Activated CD4-positive, alpha-beta T cell treated with anti-CD3 and anti-CD28 coated beads for 4 hours (primary cell): ENCODE measurements around the gene CNTNAP3B.
"Not testable (repeated sequence)": the region's sequence is repeated elsewhere in the genome, so short reads cannot be mapped to it uniquely, and the experiment has no call there.

Experiments
- DNase-seq, 2 donors: peaks; one replicate each; pipeline ENCODE4 v3.0.0-alpha.2; 2020

Gene CNTNAP3B

DNA sequence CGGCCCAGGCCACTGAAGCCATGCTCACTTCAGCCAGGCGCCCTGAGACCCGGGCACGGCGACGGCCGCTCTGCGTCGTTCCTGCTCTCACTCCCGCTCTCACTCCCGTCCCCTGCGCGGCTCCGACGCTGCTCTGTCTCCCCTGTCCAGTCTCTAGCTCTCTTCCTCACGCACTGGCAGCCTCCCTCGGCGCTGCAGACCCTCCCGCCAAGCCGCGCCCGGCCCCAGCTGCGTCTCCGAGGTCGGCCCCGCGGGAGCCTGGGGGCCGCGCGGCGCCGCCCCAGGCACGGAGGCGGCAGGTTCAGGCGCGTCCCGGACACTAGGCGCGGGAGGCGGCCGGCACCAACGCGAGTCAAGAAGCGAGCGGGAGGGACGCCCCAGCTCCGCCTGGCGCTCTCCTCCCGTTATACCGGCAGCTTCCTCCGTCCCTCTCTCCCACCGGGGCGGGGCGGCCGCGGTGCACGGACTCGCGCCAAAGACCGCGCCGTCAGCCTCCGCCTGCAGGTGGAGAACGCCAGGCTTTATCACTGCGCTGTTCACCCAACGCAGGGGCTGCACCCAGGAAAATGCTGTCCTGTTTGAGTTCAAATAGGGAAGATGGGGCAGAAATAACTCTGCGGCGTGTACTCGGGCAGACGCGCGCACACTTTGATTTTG, at the start of gene CNTNAP3B:
CNTNAP3B (minus strand) TSS at position 354 of the 657 bp plus-strand sequence; CDS start at position 22, 332 bp downstream.
- not testable (repeated sequence) for DNase-seq

DNA sequence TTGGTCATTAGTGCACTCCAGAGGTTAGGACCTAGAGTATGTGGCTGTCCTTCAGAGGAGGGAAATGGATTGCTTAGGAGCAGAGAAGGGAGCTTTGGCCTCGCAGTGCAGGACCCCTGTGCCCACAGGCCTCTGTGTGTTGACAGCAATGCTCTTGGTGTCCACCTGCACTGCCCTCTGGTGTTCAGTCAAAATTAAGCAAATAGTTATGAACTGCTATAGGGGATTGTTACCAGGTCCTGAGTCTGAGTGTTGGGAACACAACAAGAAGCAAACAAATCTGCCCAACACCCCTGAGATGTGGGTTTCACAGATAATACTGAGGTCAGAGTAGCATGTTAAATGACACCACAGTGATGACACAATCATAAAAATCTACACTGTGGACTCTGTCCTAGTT, 31.1 kb upstream of the CNTNAP3B start:
- DNase-seq, result not testable (repeated sequence)

DNA sequence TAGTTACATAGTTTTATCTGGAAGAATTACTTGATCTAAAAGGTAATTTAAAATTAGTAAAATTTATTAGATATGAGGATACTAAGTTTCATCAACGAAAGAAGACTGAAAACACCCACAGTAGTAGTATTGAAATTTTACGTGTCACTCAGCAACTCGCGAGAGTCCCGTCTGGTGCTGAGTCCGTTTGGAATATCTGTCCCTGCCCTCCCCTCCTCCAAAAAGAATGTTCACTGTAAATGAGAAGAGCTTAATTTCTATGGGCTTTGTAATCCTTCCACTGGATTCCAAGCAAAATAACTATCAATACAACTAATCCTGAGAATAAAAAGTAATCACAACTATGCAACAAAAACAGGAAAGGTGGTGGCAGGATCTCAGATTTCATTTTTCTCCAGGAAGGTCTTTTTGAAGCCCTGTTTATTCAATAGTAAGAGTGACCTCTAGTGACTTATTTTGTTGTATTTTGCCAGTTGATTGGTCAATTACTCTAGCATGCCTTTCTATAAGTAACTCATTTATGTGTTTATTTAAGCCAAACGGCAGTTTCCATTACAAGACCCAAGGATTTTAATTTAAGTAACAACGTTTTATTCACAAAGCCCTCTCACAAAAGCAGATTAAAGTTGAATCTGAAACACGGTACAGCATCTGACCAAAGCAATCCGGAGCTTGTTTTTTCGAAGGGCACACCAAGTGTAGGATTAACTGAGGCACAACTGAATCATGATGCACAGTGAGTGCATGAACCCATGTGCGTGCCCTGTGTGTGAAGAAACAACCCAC, 2.0 kb downstream of the CNTNAP3B start:
- not testable (repeated sequence) for DNase-seq

DNA sequence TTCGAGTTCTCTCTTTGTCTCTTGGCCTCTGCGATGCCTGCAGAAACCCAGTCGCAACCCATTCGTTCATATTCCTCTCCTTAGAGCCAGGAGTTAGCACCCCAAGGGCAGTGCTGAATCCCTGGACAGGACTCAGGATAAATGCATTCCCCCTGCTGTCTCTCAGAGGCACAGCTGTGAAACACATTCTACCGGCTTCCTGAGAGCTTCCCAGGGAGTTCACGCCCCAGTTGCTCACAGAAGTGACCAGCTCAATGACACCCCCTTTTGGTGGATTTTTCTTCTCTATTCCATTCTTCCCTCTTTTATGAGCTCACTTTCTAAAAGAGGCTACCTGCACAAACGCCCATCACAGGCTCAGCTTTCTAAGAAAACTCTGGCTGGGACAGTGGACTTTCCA, 8.2 kb downstream of the CNTNAP3B start:
- not testable (repeated sequence) for DNase-seq

DNA sequence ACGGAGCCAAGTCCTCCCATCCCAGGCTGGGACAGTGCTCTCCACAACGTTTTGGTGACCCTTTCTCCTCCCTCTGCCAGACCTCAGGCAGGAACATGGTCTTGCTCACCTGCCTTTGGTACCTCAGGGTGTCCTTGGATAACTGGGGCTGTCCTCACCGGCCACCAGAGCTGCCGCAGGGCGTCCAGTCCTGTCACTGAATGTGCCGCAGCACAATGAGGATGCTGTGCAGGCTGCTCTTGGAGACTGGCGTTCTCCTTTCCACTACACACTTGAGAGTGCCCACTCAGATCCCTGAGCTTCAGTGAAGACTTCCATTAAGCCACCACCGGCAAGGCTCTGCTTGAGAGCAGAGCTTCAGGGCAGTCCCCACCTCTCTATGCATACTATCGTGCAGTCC, 33.3 kb downstream of the CNTNAP3B start:
- DNase-seq, result not testable (repeated sequence)

DNA sequence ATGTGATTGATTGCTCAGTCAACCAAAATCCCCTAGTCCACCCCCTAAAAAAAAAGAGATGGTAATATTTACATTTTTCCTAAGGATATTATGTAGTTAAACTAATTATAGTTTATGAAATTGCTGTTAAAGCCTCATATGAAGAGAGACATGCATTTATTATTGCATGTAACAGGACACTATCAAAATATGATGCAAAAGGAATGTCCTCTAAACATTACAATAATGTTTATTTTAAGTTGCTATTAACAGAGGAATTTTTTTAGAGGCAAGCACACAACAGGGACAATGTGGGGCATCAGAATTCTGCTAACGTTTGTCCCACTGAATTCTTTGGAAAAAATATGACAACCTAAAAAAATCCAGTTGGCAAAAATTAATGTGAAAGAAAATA, 44.7 kb downstream of the CNTNAP3B start:
- not testable (repeated sequence) for DNase-seq

DNA sequence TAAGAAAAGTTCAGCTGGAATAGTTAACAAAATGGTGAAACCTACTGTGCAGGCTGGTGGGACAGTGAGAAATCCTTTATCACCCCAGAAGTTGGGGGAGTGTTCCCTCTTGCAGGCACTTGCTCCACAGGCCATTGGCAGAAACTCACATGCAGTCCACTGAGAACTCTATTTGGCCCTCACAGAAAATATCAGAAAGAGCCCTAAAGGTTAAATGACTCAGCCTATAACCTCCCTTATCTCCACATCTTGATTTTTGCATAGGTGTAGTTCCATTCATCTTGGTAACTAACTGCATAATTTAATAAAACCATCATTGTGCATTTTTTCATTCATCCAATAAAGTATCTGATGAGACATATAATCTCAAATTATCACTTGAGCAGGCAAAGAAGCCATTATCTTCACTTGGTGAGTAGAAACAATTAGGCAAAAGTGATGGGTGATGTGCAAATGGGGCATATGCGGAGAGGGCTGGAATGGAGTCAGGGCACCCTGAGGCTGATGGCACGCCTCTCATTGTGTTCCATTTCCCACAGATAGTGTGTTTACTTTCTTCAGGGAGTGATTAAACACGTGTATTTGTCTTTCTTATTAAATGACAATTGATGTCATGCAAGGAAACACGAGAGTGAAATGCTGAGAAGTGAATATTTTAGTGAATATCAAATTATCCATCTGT, 45.2 kb downstream of the CNTNAP3B start:
- not testable (repeated sequence) for DNase-seq

DNA sequence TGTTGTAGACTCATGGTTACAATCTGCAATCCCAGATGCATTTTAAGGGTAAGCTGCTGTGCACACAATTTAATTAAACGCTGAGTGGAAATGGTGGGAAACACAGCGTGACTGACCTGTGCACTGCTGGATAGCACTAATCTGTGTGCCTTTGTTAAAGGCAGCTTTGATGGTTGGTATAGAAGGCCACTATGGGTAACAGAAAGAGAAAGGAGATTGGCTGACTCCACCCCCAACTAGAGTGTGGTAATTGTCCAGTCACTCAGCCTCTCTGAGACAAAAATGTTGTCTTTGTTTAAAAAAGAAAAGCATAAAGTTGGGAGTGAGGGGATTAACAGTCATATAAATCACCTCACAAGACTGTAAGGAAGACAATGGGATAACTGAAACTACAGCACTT, 48.9 kb downstream of the CNTNAP3B start:
- not testable (repeated sequence) for DNase-seq

DNA sequence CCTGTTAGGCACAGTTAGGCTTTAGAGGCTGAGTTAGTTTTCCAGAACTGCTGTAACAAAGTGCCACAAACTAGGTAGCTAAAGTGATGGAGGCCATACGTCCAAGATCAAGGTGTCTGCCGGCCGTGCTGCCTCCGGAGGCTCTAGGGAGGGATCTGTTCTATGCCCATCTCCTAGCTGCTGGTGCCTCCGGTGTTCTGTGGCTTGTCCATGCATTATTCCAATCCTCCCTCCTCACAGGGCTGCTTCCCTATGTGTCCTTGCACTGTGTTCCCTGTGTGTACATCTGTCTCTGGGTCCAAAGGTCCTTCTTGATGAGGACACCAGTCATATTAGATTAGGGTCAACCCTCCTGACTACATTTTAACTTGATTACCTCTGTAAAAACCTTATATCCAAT, 54.4 kb downstream of the CNTNAP3B start:
- not testable (repeated sequence) for DNase-seq

DNA sequence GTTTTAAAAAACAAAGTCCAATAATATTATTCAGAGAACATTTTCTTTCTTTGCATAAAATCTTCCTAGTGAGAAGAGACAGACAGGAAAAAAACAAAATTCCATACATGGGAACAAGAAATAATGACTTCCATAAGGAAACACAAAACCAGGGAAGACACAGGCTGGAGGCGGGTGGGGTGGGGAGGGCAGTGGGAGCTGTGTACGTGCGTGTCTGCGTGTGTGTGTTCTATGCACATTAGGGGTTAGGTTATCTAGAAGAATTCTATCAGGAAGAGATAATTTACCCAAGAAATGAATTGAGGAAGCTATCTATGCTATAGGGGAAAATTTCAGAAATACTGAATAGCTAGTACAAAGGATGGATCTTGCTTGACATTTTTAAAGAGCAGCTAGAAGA, 58.2 kb downstream of the CNTNAP3B start:
- DNase-seq, result not testable (repeated sequence)

DNA sequence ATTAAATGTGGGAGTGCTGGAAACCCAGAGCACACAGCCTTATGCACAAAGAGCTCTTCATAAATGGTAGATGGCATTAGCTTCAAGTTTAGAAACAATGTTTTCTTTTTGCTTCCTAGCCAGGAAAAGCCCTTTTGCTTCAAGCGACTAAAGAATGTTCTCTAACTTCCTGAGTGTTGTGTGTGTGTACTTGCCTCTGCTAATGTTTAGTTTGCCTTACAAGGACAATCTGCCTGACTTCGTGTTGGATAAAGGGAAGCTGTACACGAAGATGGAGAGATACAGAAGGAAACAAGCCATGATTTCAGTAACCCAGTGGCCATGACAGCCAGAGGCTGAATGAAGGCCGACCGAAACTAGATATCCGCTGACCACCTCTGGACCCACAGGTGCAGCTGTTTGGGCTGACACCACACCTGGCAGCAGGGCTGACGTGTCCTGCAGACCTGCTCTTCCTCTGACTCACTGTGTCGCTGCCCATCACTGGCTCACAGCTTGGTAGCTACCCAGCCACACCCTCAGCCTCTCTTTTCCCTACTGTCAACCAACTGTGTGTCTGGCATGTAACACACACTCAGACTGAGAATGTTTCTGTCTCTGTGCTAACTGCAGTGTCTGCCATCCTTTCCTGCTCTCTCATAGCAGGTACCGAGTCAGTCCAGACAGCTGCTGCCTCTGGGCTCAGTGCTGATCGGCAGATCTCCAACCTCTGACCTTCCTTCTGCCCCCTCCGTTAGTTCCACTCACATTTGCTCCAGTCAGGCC, 59.0 kb downstream of the CNTNAP3B start:
- not testable (repeated sequence) for DNase-seq

DNA sequence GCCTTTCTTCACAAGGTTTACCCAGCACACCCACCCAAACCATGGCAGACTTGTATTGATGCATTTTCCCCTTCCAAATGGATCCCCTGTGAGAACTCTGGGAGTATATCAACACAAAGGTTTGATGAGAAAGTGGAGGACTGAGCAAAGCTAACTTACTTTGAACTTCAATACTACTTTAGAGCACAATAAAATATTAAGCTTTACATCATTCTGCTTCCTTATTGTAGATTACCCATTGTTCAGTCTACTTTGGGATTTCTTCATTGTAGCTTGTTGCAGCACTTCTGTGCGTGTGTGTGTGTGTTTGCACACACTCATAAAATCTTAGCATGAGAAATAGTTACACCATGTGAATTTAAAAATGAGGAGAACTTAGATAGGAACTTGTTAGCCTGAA, 75.4 kb downstream of the CNTNAP3B start:
- not testable (repeated sequence) for DNase-seq

DNA sequence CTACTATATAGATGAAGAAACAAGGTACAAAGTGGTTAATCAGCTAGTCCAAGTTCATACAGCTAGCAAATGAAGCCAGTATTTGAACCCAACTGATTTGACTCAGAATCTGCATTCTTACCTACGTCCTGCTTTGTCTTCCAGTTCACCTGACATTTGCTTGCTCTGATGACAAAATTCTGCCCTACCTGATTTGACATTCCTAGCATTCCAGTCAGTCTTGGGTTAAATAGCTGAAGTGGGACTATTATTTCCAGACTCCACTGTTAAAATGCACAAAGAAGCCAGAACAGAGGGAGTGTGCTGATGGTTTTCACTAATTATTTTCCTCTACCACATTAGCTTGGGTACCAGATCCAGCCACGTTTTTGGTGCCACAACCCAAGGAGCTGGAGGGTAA, 78.5 kb downstream of the CNTNAP3B start:
- not testable (repeated sequence) for DNase-seq

DNA sequence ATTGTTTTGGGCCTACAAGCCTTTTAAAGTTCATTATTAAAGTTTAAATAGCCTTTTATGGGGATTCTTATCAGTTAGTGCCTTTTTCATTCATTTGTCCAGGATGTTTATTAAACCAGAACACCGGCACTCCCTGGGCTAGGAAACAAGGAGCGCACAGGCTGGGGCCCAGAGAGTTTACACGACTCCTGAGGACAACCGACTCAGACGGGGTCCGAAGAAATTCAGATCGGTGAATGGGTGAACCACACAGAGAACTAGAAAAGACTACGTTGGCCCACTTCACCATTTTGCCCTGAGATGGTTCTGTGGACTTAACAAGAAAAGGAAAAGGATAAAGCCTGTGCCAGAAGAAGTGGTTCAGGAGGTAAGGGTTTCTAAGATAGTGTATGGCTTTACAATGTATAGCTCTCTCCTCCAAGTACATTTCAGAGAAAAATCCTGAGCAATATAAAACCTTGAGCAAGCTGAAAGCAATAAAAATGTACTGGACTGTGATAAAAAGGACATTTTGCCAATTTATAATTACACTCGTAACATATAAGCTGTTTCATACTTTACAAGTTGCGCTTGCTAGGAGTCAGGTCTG, 84.7 kb downstream of the CNTNAP3B start:
- DNase-seq, result not testable (repeated sequence)

DNA sequence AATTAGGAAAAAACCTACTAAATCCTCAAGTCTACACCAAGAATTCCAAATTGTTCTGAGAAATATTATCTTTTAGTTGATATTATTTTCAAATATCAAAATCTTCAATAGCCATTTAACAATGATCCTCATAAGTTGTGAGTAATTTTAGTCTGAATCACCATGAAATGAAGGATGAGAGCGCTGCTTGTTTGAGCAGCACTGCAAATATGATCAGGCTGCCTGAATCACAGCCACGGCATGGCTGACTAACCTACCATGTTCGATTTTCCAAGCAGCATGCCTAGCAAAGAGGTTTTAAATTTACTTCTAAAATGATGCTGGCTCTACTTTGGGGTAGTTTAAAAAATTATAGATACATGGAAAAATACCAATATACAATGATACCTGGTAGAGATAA, 95.7 kb downstream of the CNTNAP3B start:
- DNase-seq, result not testable (repeated sequence)

DNA sequence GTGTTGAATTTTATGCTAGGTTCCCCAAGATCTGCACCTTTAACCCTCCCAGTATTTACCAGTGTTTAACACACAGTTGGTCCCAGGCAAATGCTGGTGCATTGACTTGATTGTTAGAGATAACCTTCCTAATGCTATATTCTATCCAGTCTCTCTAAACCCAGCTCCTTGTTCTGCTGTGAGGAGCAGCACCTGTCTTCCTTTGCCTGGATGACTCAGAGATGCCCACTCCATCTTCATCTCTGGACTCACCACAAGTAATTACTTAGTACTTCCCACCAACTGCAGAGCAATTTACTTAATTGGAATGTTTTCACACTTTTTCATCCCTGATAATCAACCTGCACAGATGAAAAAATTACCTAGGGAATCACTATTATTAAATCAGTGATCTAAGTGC, 108.6 kb downstream of the CNTNAP3B start:
- DNase-seq, result not testable (repeated sequence)

DNA sequence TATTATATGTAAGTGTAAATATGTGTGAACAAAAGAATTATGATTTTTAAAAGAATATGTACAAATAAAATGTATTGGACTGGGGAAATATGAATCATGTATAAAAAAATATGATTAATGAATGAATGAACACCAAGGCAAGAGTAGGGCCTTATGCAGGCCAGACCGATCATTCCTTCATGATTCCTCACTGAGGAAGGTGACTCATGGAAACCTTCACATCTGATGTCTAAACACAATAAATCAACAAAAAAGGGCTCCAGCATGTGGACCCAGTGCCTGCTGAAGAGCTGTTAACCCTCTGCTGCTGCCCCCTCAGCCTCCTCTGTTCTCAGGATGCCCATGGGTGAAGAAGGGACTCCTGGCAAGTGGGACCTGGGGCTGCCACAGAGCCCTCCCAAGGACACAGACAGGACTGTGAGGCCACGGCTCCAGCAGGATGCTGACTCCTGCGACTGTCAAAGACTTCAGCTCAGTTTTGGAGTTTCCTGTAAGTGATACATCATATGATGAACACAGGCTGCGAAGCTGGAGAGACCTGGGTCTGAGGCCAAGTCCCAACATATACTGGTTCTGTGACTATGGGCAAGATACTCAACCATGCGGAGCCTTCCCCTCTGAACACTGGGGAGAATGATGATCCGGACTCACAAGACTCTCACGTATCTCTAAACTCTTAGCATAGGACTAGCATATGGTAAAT, 110.9 kb downstream of the CNTNAP3B start:
- DNase-seq, result not testable (repeated sequence)

DNA sequence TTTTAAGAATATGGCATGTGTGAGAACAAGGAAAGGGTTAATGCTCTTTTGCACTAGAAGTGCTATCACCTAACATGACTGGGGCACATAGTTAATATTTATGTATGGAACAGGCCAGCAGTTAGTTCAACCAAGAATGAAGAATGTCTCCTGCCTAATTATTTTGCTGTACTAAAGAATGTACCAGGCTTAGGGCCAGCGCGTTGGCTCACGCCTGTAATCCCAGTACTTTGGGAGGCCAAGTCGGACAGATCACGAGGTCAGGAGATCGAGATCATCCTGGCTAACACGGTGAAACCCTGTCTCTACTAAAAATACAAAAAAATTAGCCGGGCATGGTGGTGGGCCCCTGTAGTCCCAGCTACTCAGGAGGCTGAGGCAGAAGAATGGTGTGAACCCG, 114.9 kb downstream of the CNTNAP3B start:
- DNase-seq, result not testable (repeated sequence)

DNA sequence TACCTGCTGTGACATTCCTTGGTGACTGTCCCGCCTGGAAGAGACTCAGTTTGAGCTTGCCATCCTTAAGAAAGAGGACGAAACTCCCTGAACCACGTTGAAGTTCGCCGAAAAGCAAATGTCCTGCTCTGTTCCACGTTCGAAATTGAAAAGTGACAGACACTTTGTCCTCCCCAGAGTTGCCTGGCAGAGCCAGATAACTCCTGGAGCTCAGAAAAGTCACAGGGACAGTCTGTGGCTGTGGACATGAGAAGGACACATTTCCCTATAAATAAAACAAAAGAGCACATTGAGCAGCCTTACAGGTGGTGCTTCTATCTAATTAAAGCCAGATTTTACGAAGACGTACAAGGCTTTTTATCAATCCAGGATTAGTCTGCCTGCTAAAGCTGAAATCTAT, 137.6 kb downstream of the CNTNAP3B start:
- DNase-seq, result not testable (repeated sequence)

DNA sequence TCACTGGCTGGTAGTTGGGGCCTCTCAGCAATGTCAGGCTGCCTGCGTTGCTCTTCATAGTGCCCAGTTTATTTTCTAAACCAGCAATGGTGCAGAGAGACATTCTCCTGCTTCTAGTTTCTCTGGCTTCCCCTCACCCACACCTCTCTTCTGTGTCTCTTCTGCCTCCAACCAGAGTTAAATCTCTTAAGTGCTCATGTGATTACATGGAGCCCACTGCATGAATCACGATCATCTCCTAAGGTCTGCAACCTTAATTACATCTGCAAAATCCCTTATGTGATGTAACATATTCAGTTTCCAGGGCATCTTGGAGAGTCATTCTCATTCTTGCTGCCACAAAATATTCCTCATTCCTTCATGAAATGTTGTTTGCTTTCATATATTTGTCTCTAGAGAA, 149.0 kb downstream of the CNTNAP3B start:
- DNase-seq, result not testable (repeated sequence)

DNA sequence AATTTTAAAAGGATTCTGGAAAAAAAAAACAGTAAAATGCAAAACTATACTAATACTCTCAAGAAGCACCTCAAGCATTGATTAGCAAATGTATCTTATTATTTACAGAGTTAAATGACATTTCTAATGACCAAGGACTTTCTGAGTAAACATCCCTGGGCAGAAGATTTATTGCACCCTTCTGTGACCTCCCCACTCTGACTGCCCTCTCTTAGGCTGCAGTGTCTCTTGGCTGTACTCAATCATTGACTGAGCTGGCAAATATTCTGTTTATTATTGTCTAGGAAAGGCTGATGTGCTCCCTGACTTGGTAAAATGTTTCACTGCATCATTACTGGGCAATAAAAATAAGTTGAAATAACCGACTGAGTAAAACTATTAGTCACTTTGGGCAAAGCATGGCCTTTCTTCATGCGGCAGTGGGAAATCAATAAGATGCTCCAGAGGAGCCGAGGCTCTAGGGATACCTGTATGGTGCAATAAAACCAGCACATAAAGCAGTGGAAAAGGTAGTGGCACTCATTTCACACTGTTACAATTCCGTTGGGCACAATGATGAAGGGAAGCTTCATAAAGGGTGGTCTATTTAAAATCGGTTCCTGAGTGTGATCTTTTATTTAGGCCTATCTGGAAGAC, 151.1 kb downstream of the CNTNAP3B start:
- not testable (repeated sequence) for DNase-seq
